HK-2 (cell line): Measurements from ENCODE around the gene NHSL2.
"Not testable (repeated sequence)": the region's sequence is repeated elsewhere in the genome, so short reads cannot be mapped to it uniquely, and the experiment has no call there.

Experiments used
- DNase-seq: peaks from one replicate; pipeline ENCODE4 v3.0.0-alpha.2; 2018; ENCODE audit not compliant: unreplicated experiment

NHSL2 gene

DNA sequence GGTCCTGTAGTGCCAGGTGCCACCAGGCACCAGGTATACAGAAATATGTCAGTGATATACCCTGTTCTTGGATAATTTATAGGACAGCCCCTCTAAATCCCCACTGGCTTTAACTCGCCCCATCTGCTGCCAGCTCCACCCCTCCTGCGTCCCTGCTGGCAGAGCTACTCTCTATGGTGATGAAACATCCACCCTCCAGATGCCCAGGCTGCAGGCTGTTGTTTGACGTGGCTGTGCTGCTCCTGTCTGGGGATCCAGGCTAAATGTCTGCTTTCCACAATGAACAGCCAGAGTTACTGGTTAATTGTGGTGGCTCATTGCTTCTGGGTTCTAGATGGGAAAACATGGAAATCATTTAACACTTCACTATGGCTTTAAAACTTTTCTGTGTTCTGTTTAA lies 12.9 kb downstream of the NHSL2 start:
- no peak for DNase-seq

DNA sequence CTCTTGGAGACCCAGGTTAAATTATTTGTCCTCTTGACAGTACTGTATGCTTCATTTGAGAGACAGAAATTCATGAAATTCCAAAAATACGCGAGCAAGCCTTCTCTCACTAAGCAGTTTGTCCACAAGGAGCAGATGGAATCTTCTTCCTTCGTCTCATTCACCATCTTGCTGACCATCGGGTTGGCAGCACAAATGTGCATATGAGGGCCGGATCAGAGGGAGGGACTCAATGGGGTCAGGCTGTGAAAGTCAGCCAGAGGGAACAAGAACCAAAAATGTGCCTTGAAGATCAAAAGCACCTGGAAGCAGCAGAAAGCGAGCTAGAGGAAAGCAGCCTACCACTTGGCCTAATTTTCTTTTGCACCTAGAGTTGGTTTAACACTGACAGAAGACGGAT lies 16.4 kb downstream of the NHSL2 start:
- no peak for DNase-seq

DNA sequence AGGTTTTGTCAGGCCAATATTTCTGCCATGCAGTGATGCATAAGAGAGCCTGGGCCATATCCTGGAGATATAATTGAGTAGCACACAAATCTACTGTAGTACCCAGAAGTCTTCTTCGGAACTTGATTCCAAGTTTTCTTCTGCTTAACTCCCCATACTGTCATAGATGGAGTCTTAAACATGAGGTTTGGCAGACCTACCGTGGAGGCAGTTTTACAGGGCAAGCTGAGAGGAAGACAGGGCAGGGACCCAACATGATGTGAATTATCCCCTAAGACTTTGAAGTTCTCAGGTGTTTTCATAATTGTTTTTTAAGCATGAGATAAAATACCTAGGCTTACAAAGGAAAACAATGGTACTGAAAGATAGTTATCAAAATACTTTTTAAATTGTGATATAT lies 18.2 kb downstream of the NHSL2 start:
- no peak for DNase-seq

GRCh38 chrX:71930298-71930697 lies 19.7 kb downstream of the NHSL2 start:
- DNase-seq: no peak

DNA sequence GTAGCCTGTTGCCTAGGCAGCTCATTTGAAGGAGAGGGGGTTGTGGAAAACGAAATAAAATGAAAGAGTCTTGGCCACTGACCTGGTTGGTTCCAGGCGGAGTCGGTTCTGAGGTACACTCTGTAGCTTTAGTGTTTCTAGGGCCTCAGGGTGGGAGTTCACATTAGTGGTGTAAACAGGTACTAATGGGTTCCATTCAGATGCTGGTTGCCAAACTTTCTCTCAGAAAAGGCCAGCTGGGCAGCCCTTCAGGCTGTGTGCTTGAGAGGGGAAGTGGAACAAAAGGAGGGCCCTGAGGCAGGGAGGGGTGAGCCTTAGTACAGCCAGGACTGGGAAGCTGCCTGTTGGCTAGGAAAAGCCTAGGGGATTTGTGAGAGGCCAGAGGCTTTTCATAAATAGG lies 24.8 kb downstream of the NHSL2 start:
- no peak for DNase-seq

DNA sequence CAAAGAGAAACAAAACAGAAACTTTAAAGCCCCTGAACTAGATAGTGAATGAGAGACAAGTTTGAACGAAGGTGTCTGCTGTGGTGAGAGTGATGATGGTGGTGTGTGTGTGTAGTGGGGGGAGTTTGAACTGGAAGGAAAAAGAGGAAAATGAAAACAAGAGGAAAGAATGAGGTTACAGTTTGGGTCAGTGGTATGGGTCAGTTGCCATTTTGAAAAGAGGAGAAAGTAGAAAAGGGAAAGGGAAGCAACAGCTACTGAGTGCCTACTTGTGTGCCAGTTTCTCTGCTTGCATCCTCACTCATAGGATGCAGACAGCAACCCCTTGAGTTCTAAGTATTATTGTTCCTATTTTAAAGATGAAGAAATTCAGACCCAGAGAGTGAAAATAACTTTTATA lies 26.0 kb downstream of the NHSL2 start:
- no peak for DNase-seq

- DNase-seq: no peak
Measured at GRCh38 chrX:71938371-71938770, 27.7 kb downstream of the NHSL2 start.

DNA sequence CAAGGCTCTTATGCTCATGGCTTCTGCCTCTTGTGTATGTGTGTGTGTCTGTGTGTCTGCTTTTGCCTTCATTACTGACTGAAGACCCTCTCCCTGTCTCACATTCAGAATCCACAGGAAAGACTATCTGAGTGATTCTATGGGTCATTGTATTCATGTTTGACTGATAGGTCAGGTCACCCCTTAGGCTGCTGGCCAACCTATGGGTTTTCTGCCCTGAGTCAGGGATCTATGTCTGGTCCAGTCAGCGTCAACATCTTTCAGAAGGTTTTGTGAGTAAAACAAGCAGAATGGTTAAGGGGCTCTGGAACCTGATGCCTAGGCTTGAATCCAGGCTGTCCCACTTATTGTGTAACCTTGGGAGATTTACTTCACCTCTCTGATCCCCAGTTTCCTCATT lies 30.5 kb downstream of the NHSL2 start:
- DNase-seq: no peak

DNA sequence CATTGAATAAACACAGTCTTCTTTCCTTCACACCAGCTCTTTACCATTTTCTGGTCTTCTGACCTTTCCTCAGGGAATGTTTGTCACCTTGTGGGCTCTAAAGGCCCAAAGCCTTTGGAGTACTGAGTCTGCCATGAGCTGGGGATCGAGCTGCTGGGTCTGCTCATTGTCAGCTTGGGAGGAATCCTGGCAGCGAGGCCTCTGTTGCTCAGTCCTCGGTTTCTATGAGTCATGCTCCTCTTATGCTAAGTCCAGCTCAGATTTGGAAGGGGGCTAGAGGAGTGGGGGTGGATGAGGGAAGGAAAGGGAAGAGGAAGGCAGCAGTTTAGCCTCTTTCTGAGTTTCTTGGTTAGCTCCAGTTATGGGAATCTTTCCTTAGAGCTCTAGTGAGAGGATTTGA lies 31.1 kb downstream of the NHSL2 start:
- DNase-seq: no peak

DNA sequence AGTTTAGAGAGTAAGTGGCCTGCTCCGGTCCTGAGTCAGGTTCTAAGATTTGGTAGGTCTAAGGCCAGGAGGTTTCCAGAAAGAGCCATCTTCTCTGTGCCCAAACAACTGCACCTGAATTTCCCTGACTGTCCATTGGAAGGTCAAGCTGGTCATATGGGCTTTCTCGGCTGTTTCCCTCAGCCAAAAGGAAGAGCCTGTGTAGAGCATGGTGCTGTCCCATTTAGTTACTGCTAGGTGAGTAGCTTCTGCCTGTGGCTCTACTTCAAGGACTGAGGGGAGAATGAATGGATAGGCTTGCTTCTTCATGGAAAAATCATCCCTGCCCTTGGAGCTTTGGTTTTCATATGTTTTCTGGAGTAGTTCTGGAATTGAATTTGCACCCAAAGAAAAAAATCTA lies 33.7 kb downstream of the NHSL2 start:
- DNase-seq: no peak

- no peak for DNase-seq
Measured at GRCh38 chrX:71945237-71945805, 34.7 kb downstream of the NHSL2 start.

GRCh38 chrX:71949363-71949762 lies 38.7 kb downstream of the NHSL2 start:
- DNase-seq: no peak

DNA sequence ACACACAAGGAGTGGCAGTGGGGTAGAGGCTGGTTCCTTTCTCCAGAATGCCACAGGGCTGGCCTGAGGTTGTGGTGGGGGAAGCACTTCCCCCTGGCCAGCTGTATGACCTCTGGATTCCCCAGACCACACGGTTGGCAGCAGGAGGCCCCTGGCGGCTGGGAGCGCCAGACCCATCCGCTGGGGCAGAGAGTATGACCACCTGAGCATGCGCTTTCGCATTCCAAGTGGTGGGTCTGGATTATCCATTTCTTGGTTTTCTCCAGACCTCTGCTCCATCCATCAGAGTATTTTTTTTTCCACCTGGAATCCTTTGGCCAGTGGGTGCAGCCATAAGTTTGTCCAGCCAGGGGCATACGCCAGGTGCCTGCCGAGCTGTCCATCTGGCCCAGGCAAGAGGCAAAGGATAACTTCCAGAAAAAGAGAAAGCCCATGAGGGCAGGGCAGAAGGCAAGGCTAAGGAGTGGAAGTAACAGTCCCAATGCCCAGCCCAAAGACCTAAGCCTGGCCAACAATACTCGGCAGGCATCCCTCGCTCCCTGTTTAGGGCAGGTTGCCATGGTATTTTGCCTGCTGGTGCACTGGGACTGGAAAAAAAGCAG lies 39.3 kb downstream of the NHSL2 start:
- no peak for DNase-seq

- no peak for DNase-seq
Measured at GRCh38 chrX:71953391-71953790, 42.7 kb downstream of the NHSL2 start.

- no peak for DNase-seq
Measured at GRCh38 chrX:71953946-71954345, 43.3 kb downstream of the NHSL2 start.

DNA sequence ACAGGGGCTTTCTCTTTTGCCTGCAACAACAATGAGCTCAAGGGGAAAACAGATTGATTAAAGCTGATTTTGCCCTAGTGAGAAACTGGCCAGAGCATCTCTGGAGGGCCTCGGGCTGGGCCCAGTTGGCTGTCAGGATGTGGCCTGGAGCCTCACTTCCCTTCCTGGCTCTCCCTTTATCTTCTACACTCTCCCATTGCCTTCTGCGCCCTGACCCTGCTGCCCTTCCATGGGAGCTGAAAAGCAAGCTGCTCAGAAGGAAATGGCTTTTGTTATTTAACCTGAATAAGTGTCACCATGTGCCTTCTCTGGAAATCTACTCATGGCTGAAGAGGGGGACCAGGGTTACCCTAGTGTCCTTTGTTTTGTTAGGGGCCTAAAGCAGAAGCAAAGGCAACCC lies 43.8 kb downstream of the NHSL2 start:
- no peak for DNase-seq

- no peak for DNase-seq
Measured at GRCh38 chrX:71955530-71956120, 45.0 kb downstream of the NHSL2 start.

GRCh38 chrX:71958281-71958675 lies 47.6 kb downstream of the NHSL2 start:
- DNase-seq: no peak

DNA sequence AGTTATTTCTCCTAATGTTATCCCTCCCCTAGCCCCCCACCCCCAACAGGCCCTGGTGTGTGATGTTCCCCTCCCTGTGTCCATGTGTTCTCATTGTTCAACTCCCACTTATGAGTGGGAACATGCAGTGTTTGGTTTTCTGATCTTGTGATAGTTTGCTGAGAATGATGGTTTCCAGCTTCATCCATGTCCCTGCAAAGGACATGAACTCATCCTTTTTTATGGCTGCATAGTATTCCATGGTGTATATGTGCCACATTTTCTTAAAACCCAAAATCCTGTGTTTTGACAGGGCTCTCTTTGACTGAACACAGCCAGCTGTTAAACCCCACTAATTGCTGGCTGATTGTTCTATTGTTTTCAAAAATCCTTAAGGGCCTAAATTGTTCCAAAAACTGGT lies 53.5 kb downstream of the NHSL2 start:
- DNase-seq: not testable (repeated sequence)

- DNase-seq: no peak
Measured at GRCh38 chrX:71974916-71975315, 64.3 kb downstream of the NHSL2 start.

- no peak for DNase-seq
Measured at GRCh38 chrX:71976753-71977152, 66.1 kb downstream of the NHSL2 start.

GRCh38 chrX:71978164-71978563 lies 67.5 kb downstream of the NHSL2 start:
- no peak for DNase-seq

DNA sequence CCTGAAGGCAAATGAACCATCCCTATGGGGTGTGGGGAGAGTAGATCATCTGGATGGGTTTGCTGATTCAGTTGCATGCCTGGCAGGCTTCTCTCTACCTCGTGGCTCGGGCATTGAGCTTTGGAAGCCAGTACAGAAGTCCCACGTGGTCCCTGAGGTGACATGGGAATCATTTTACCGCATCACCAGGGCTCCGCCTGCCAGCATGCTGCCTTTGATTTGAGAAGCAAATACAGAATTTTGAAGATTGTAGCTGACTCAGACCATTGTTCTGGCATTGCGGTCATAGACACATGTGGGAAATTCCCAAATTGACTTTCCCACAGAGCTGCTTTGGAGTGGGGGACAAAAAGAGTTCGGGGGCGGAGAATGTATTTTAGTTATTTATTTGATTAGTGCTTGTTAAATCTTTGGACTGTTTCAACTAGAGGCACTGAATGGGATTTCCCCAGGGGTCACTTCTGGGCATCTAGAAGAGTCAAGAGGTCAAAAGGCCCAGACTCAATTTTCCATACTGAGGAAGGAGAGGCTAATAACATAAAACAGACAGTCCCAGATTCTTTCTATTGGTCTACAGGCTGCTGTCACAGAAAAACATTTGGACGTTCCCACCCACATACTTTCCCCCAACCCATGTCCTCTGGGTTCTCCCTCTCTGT lies 79.3 kb downstream of the NHSL2 start:
- DNase-seq: peak; percentile 31
